ENCODE measurements around the gene FTO.
A peak's percentile ranks its signal among the peaks of the same experiment; 100 is the strongest.

The FTO gene

GRCh38 chr16:53780051-53780450 is 76.1 kb downstream of the FTO start:
- POLR2A ChIA-PET (ENCODE audit: low non-redundant PET): no interaction called here

DNA sequence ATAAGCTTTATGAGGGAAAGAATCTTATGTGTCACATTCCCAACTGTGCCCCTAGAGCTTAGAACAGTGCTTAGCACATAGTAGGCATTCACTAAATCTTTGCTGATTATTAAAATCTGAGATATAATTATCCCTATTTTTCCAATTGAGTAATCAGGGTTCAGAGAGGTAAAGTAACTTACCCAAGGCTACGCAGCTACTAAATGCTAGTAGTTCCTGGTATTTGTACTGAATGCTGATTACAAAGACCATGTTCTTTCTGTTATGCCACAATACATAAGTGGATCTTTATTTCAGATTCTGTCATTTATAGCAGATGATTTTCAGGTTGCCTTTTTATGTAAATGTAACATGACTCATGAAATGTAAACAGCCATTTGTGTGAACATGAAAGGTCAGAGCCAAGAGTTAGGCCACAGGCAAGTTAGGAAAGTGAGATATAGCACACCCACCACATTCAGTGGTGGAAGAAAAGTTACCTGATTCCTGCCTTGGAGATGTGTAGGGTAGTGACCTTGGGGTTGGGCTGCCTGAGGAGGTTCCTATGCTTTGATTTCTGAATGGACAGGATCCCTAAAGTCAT is 77.2 kb downstream of the FTO start:
- ChIA-PET CTCF (no interaction called here), POLR2A (ENCODE audit: low non-redundant PET) (no interaction called here)
- TF ChIP-seq, protein P1, sequence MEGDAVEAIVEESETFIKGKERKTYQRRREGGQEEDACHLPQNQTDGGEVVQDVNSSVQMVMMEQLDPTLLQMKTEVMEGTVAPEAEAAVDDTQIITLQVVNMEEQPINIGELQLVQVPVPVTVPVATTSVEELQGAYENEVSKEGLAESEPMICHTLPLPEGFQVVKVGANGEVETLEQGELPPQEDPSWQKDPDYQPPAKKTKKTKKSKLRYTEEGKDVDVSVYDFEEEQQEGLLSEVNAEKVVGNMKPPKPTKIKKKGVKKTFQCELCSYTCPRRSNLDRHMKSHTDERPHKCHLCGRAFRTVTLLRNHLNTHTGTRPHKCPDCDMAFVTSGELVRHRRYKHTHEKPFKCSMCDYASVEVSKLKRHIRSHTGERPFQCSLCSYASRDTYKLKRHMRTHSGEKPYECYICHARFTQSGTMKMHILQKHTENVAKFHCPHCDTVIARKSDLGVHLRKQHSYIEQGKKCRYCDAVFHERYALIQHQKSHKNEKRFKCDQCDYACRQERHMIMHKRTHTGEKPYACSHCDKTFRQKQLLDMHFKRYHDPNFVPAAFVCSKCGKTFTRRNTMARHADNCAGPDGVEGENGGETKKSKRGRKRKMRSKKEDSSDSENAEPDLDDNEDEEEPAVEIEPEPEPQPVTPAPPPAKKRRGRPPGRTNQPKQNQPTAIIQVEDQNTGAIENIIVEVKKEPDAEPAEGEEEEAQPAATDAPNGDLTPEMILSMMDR (conservative IDR thresholded peaks at IDR 0.05; ENCODE audit: low read depth): no peak
- H3K27ac ChIP-seq: no peak overlapping the region
- no peak for DNase-seq (ENCODE audit: low spot score)

More at GRCh38 chr16:53780051-53780450, 76.1 kb downstream of the FTO start:
- no peak overlapping the region for H3K27ac ChIP-seq
- CTCF ChIA-PET: no interaction called here
- DNase-seq (ENCODE audit: low spot score): no peak
- TF ChIP-seq, protein P1 (conservative IDR thresholded peaks at IDR 0.05; ENCODE audit: low read depth): no peak

DNA sequence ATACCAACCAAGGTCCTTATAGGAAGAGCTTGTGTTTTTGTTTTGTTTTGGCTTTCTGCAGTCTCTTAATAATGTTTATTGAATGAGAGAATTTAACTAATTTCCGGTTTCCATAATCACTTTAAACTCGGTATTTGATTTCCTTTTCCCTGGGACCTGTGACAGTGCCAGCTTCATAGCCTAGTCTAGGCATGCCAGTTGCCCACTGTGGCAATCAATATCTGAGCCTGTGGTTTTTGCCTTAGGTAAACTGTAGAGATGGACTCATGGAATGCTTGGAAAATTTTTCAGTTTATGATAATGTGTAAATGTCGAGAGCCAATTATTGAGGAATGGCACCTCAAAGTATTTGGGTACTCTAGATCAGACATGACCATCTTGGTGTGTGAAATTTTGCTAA is 78.2 kb downstream of the FTO start:
- CTCF ChIA-PET: interaction anchor here (0.6 kb wide), 1 partner anchor 470 kb away, joined by 3 read pairs; no protein-coding TSS in a partner anchor
- no peak overlapping the region for H3K27ac ChIP-seq
- POLR2A ChIA-PET (ENCODE audit: low non-redundant PET): no interaction called here
- no peak for DNase-seq (ENCODE audit: low spot score)
- TF ChIP-seq, protein P1 (conservative IDR thresholded peaks at IDR 0.05; ENCODE audit: low read depth): no peak

DNA sequence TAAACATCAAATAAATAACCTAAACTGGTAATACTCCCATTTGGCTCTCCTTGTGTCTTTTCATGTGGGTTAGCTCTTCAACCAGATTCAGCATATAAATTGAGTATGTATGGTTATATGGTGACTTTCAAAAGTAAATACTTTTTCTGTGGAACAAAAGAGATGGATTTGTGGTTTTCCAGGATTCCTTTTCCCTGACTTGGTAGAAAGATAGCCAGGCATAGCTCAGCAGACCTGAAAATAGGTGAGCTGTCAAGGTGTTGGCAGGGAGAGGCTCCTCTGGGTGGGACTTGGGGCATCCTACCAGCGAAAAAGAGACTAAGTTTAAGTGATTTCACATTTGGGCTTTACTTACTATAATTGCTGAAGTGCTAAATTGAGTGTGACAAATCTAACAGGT is 80.3 kb downstream of the FTO start:
- DNase-seq (ENCODE audit: low spot score): peak; percentile 65
- H3K27ac ChIP-seq: no peak overlapping the region
- POLR2A ChIA-PET (ENCODE audit: low non-redundant PET): no interaction called here
- CTCF ChIA-PET: no interaction called here
- TF ChIP-seq, protein P1 (conservative IDR thresholded peaks at IDR 0.05; ENCODE audit: low read depth): no peak

DNA sequence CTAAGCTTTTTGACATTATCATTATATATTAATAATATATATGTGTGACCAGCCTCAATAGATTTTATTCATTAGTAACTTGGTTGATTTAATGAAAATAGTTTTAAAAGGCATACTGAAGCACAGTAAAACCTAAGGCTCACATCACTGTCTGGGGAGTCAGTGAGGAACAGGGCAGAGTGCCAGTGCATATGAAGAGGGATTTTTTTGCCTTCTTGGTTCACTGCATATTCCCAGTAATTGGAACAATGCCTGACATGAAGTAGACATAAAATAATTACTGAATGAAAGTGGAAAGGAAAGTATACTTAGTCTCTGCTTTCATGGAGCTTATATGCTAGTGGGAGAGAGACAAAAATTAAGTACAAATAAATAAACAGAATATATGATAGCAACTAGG is 81.1 kb downstream of the FTO start:
- POLR2A ChIA-PET (ENCODE audit: low non-redundant PET): no interaction called here
- no peak overlapping the region for H3K27ac ChIP-seq
- TF ChIP-seq, protein P1 (conservative IDR thresholded peaks at IDR 0.05; ENCODE audit: low read depth): no peak
- DNase-seq (ENCODE audit: low spot score): no peak
- CTCF ChIA-PET: interaction anchor here (0.7 kb wide), 1 partner anchor 95 kb away, joined by 3 read pairs; no protein-coding TSS in a partner anchor

DNA sequence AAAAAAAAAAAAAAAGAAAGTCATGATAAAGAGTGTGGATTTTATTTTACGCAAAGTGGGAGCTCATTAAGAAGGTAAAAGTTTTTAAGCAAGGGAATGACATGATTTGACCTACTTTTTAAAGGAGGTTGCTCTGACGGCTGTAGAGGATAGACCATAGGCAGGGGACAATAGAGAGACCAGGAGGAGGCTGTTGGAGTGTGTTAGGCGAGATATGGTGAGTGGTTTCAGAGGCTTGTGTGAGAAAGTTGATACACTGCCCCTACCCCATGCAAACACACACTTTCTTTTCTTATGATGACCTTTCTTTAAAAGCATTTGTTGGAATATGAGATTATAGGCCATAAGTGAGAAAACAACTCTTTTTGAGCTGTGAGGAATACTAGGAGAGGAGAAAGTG is 82.0 kb downstream of the FTO start:
- no peak for DNase-seq (ENCODE audit: low spot score)
- CTCF ChIA-PET: no interaction called here
- POLR2A ChIA-PET (ENCODE audit: low non-redundant PET): no interaction called here
- TF ChIP-seq, protein P1 (conservative IDR thresholded peaks at IDR 0.05; ENCODE audit: low read depth): no peak
- H3K27ac ChIP-seq: no peak overlapping the region

Measured in RWPE1 (cell line).